HG03064 (cell line): Measurements from ENCODE around the gene RASEF.

Experiments used
- ATAC-seq: cut with Tn5 transposase; IDR thresholded peaks from one replicate; pipeline ENCODE4 v1.9.1; 2021; ENCODE audit warnings: low read depth; ENCODE audit not compliant: unreplicated experiment

Gene RASEF

DNA sequence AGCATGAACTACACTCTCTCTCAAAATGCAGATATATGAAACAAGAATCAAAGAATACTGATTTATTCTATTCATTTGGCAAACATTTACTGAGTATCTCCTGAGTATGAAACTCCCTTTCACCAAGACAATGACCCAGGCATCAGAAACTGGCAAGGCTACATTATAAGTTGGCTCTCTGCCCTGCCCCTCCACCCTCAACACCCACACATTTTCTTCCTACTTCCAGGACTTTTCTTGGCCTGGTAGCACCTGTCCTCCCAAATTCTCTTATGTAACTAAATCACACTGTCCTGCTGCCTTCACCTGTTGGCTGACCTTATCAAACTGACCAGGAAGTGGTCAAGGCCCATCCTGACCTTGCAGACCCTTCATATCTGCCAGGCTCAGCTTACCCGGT is 3.5 kb downstream of the RASEF start:
- ATAC-seq, result no peak

- no peak for ATAC-seq
Measured at GRCh38 chr9:83056911-83057310, 6.0 kb downstream of the RASEF start.

GRCh38 chr9:83056174-83056573 is 6.8 kb downstream of the RASEF start:
- ATAC-seq, result no peak

DNA sequence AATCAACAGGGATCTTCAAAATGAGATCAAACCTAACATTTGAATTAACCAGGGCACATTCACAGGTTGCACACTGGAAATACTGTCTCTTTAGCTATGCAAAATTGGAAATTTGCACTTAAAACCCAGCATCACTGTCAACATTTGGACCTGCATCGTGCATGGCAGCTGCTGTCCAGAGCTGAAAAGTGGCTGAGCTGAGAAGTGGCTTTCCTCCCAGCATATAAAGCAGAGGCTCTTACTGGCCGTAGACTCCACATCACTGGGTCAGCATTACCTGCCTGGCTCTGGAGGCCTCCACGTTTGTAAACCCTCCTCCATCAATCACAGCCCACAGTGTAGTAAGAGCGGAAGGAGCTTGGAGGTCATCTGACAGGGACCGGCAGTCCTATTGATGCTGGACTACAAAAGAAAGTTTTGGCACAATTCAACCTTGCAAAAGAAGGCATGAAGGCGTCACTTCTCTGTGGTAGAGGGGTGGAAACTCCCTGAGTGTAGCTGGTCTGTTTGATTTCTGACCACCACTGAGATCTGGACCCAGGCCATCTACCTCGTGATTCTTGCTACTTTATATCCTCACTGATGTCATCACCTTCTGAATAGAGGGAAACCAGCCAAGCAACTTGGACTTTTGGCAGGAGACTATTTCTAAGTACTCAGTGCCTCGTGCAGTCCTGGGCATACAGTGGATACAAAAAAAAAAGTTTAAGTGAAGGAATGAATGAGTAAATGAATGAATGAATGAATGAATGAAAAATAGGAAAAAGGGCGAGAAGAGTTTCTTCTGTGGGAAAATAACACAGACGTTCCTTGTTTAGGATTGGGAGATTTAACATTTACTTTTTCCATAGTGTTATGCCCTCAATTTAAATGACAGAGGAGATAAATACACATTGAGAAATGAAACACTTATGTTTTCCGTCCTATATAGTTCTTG is 14.8 kb downstream of the RASEF start:
- ATAC-seq, result no peak

DNA sequence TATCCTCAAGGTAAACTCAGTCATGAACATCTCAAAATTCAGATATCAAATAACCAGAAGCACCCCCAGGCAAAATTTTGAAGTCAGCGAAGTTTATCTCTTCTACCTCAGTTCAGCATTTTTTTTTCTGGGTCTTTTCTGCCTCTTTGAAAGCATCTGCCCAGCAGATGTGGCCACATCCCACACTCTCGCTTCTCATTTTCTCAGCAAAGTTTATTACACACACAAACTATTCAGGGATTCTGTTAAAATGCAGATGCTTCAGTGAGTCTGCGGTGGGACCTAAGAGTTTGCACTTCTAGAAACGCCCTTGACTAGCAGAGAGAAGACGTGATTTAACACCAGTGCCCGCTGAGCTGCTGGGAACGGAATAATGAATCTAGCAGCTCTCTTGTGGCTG is 19.3 kb downstream of the RASEF start:
- ATAC-seq, result no peak

DNA sequence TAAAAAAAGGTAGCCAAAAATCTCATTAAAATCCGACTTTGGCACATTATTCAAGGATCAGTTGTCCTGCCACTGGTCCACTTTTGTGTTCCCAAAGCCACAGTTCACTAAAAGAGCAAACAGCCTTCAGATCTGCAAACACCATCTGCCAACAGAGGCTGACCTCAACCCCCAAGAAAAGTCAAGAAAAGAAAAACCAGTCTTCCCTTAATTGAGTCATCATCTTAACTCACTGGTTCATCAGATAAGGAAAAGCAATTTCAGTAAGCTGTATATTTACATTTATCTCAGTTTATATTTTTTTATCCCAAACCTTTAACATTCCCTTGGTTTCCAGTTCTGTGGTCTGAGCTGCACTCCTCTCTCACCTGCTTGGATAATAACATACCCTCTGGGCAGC is 21.2 kb downstream of the RASEF start:
- no peak for ATAC-seq

GRCh38 chr9:83039303-83039702 is 23.6 kb downstream of the RASEF start:
- ATAC-seq, result no peak

DNA sequence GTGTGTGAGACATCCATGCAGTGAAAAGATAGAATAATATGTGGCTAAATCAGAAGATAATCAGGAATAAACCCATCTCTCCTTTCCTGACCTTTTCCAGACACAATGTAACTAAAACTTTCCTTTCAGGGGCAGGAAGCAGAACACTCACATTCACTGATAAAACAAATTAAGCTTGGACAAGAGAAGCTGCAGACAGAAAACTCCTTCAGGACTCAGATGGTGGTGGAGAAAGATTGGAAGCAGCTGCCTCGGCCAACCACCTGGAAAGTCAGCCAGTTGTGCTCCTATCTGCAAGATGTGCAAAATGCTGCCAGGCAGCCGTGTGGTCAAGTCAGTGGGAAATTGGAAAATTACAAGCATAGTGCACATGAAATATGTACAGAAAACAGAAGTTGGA is 26.9 kb downstream of the RASEF start:
- no peak for ATAC-seq

DNA sequence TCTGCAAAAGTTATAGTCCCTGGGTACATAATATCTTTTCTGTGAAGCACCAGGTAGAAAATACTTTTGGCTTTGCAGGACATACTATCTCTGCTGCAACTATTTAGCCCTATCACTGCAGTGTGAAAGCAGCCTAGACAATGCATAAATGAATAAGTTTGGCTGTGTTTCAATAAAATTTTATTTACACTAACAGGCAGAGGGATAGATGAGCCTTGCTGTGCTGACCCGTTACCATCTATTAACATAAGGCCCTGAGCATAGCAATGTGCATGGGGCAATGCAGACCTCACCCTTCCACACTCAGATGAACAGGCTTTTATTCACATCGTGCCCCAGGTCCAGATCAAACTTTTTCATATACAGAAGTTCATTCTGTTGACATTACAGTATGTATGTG is 27.8 kb downstream of the RASEF start:
- ATAC-seq, result no peak

DNA sequence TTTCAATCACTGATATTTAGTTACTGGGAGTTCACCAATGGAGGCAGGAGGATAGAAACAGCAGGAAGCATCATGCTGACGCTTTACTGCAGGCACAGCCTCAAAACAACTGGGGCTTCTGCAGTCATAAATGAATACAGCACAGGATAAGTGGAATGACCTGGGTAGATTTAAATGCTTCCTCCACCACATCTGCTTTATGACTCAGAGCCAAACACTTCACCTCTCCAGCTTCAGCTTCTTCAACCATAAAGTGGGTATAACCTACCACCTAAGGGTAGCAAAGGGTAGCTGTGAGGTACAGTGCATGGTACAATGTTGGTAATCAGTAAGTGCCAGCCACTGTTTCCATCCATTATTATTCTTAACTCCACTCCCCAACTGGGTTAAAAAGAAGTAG is 28.4 kb downstream of the RASEF start:
- ATAC-seq, result no peak

GRCh38 chr9:83034026-83034425 is 28.9 kb downstream of the RASEF start:
- no peak for ATAC-seq

- ATAC-seq, result no peak
Measured at GRCh38 chr9:83032065-83032625, 30.8 kb downstream of the RASEF start.

GRCh38 chr9:83030391-83031107 is 32.4 kb downstream of the RASEF start:
- ATAC-seq, result no peak

DNA sequence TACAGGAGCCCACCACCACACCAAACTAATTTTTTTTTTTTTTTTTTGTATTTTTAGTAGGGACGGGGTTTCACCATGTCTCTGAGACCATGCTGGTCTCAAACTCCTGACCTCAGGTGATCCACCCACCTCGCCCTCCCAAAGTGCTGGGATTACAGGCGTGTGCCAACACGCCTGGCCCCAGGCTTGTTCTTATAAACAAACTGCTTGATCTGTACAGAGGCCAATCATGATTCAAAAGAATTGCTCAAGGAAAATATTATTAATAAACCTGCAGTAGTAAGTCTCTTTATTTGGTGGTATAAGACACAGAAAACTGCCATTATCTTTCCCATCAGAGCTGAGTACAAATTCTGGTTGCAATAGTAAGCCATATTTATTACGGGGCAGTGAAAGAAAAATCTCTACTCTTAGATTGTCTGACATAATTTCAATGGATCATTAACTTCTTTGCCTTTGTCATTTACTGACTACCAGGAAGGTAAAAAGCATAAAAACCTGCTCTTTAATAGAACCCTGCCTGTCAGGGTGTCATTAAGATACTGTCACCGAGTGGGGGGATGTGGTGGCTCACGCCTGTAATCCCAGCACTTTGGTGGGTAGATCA is 33.3 kb downstream of the RASEF start:
- ATAC-seq, result no peak

DNA sequence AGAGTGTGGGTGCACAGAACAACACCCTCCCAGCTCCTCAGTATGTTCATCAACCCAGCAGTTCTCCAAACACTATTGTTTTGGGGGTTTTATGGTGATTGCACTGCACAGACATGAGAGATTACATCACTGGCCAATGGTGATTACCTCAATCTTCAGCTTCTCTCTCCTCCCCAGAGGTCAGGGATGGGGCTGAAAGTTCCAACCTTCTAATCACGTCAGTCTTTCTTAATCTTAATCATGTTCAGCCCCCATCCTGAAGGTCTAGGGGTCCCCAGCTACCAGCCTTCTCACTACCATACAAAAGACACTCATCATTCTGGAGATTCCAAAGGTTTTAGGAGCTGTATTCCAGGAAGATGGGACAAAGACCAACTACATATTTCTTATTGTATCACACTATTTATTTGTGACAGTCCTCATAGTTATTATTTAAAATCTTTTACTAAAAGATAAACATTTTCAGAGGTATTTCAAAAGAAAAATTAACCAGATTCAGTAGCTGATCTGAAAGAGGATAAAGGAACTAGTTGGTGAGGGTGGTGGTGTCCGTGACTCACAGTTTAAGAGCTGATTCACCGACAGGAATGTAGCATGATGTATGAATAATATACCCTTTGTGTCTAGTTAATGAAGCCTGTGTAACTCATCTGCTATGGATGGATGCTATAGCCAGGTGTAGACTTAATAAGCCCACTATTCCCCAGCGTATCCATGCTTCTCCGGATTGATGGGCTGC is 35.6 kb downstream of the RASEF start:
- ATAC-seq, result no peak

DNA sequence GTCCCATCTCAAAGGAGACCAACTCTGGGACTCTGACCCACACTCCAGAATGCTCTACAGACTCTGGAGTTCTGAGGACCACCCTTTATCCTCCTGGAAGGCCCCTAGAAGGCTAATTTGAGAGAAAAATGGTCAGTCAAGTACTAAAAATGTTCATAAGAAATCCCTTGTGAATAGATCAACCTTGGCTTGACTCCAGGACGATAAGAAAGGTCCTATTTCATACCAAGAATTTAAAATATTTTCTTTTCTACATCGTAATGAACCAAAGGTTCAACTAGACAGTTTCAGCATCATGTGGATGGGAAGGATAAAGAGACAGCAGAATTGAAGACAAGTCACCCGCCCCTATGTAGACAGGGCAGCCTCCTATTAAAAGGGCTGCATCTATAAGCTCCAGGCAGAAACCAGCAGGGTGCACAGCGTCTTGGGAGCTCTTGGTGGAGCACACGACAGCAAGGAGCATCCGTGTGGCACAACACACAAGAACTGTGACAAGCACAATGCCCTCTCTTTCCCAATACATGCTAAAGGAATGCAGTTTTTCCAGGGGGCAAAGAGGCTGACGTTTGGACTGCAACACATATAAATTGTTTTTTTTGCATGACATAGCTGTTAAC is 38.3 kb downstream of the RASEF start:
- no peak for ATAC-seq

DNA sequence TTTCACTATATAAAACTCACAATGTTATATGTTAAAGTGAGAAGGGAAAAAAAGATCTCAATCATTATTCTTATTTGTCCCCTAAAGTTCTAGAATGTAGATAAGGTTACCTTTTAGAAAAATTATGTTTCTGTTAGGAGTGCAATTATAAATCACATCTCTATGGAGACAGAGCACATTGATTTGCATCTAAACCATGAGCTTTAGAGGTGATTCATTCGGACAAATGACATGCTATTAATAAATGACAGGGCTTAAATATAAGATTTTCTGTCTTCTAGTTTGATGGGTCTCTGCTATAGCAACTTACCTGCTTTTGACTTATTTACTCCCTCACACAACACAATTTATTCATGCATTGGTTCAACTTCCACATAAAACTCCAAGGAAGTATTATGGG is 39.8 kb downstream of the RASEF start:
- no peak for ATAC-seq

GRCh38 chr9:83020864-83021263 is 42.1 kb downstream of the RASEF start:
- ATAC-seq, result no peak

GRCh38 chr9:83020327-83020726 is 42.6 kb downstream of the RASEF start:
- ATAC-seq, result no peak

DNA sequence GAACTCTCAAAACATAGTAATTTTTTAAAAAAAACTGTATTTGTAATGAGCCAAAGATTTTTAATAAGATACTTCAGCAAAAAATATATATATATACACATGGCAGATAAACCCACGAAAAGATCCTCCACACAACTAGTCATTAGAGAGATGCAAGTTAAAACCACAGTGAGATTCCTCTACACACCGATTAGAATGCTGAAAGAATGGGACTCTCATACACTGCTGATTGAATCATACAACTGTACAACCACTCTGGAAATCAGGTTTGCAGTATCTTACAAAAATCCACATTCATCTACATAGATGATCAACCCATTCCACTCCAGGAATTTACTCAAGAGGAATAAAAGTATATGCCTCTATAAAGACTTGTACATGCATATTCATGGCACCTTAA is 43.7 kb downstream of the RASEF start:
- no peak for ATAC-seq
